ENCODE measurements around the gene GBF1.

DNA sequence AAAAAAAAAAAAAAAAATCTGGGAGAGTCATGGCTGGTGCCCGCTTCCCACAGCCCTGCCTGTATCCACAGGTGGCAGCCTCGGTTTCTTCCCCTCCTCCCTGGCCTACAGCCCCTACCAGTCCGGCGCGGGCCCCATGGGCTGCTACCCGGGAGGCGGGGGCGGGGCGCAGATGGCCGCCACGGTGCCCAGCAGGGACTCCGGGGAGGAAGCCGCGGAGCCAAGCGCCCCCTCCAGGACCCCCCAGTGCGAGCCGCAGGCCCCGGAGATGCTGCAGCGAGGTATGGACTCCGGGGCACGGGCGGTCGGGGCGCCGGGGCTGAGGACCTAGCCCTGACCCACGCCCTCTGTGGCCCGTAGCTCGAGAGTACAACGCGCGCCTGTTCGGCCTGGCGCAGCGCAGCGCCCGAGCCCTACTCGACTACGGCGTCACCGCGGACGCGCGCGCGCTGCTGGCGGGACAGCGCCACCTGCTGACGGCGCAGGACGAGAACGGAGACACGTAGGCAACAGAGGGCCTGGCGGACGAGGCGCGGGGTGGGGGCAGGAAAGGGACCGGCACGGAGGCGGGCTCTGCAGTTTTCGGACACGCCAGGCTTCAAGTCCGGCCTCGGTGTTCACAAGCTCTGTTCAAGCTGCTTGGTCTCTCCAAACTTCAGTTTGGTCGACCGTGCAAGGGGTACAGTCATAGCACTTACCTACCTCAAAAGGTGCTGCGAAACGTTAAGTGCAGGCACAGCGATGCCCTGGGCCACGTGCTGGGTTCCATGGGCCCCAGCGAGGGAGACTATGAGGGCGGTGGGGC lies 154.1 kb downstream of the GBF1 start:
- TF ChIP-seq YY1 (IDR thresholded peaks at IDR 0.05; ENCODE audit: low read depth) (no peak), RFX5 (IDR thresholded peaks at IDR 0.05; ENCODE audit: low read length) (no peak), POLR2AphosphoS5 (IDR thresholded peaks at IDR 0.05; ENCODE audit: low read depth, low read length) (peak; percentile 32; the same call in 1 of the 2 replicates), SIN3A (IDR thresholded peaks at IDR 0.05; ENCODE audit: borderline replicate concordance, low read depth, low read length) (peak; percentile 34; the same call in 1 of the 2 replicates), FOXM1 (IDR thresholded peaks at IDR 0.05; ENCODE audit: low read depth) (no peak)
- TF ChIP-seq, protein P1, sequence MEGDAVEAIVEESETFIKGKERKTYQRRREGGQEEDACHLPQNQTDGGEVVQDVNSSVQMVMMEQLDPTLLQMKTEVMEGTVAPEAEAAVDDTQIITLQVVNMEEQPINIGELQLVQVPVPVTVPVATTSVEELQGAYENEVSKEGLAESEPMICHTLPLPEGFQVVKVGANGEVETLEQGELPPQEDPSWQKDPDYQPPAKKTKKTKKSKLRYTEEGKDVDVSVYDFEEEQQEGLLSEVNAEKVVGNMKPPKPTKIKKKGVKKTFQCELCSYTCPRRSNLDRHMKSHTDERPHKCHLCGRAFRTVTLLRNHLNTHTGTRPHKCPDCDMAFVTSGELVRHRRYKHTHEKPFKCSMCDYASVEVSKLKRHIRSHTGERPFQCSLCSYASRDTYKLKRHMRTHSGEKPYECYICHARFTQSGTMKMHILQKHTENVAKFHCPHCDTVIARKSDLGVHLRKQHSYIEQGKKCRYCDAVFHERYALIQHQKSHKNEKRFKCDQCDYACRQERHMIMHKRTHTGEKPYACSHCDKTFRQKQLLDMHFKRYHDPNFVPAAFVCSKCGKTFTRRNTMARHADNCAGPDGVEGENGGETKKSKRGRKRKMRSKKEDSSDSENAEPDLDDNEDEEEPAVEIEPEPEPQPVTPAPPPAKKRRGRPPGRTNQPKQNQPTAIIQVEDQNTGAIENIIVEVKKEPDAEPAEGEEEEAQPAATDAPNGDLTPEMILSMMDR (IDR thresholded peaks at IDR 0.05): peak; percentile 87
- TF ChIP-seq, protein P2, sequence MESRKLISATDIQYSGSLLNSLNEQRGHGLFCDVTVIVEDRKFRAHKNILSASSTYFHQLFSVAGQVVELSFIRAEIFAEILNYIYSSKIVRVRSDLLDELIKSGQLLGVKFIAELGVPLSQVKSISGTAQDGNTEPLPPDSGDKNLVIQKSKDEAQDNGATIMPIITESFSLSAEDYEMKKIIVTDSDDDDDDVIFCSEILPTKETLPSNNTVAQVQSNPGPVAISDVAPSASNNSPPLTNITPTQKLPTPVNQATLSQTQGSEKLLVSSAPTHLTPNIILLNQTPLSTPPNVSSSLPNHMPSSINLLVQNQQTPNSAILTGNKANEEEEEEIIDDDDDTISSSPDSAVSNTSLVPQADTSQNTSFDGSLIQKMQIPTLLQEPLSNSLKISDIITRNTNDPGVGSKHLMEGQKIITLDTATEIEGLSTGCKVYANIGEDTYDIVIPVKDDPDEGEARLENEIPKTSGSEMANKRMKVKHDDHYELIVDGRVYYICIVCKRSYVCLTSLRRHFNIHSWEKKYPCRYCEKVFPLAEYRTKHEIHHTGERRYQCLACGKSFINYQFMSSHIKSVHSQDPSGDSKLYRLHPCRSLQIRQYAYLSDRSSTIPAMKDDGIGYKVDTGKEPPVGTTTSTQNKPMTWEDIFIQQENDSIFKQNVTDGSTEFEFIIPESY (IDR thresholded peaks at IDR 0.05; ENCODE audit: borderline replicate concordance, low read depth): no peak
- TF ChIP-seq, protein P3, sequence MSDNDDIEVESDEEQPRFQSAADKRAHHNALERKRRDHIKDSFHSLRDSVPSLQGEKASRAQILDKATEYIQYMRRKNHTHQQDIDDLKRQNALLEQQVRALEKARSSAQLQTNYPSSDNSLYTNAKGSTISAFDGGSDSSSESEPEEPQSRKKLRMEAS (IDR thresholded peaks at IDR 0.05; ENCODE audit: low read depth): peak; percentile 54; the same call in 1 of the 2 replicates
